Nephron (organoid): ENCODE data around the gene CLIC2.

Experiments used
- H3K27ac Mint-ChIP-seq, 3 experiments: 2 replicates each; pipeline ENCODE4 v1.8.0; 2020; ENCODE audit warnings: mixed read lengths in 3 of 3, mild to moderate bottlenecking in 2 of 3, moderate library complexity in 1 of 3
- H3K27me3 Mint-ChIP-seq: 2 replicates; pipeline ENCODE4 v1.8.0; 2021; ENCODE audit warnings: low read depth, mild to moderate bottlenecking, moderate library complexity, mixed read lengths
- H3K36me3 Mint-ChIP-seq: 2 replicates; pipeline ENCODE4 v1.8.0; 2020; ENCODE audit warnings: low read depth, mixed read lengths
- H3K4me1 Mint-ChIP-seq: 2 replicates; pipeline ENCODE4 v1.8.0; 2020; ENCODE audit warnings: mixed read lengths
- H3K4me3 Mint-ChIP-seq, 3 experiments: 2 replicates each; pipeline ENCODE4 v1.8.0; 2020; ENCODE audit warnings: mild to moderate bottlenecking in 3 of 3, mixed read lengths in 3 of 3, moderate library complexity in 2 of 3
- H3K9me3 Mint-ChIP-seq: 2 replicates; pipeline ENCODE4 v1.8.0; 2020; ENCODE audit warnings: mixed read lengths
- CTCF ChIP-seq, 3 experiments: fragments of 200-600 bp; sonication (generic); IDR thresholded peaks; one replicate each; pipeline ENCODE4 v1.5.0; 2021; ENCODE audit warnings: antibody characterized with exemption in 3 of 3; ENCODE audit not compliant: unreplicated experiment in 3 of 3

The CLIC2 gene

DNA sequence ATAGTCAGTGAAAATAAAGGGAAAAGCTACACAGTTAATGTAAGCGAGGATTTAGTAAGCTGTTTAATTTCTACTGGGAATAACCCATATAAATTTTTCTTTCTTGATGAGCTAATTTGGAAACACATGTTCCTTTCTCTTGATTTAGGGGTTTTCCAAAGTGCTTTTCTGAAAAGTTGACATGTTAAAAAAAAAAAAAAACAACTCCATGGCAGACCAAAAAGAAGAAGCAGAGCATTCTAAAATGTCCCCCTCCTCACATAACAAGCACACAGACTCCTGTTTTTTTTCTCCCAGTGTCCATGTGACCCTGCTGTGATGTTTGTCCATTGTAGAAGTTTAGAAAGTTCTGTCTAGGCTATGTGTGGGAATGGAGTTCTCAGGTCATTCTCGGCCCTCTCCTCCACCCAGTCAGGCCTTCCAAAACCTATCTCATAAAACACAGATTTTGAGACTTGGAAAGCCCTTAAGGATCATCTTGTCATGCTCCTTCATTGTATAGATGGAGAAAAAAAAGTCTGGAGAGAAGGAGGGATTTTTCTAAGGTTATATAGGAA, 792 bp downstream of the CLIC2 start:
- Mint-ChIP-seq H3K4me3 (peak overlapping the region in 1 of 3 experiments; percentile 69), H3K36me3 (no peaks in the 10 kb centered on the region), H3K27me3 (no peaks in the 10 kb centered on the region), H3K27ac (peak overlapping the region in 1 of 3 experiments; percentile 84), H3K9me3 (peaks cover 11% of the 10 kb centered on the region), H3K4me1 (no peaks in the 10 kb centered on the region)
- TF ChIP-seq CTCF (IDR thresholded peaks at IDR 0.05; ENCODE audit: unreplicated experiment in 3 of 3): no peak

GRCh38 chrX:155330992-155331391, 3.4 kb downstream of the CLIC2 start:
- peaks cover 8% of the 10 kb centered on the region for H3K9me3 Mint-ChIP-seq
- H3K4me3 Mint-ChIP-seq: no peak overlapping the region
- H3K36me3 Mint-ChIP-seq: no peaks in the 10 kb centered on the region

GRCh38 chrX:155329293-155329692, 5.1 kb downstream of the CLIC2 start:
- no peak for TF ChIP-seq CTCF (IDR thresholded peaks at IDR 0.05; ENCODE audit: unreplicated experiment in 3 of 3)
- Mint-ChIP-seq H3K4me1 (no peaks in the 10 kb centered on the region), H3K27me3 (no peaks in the 10 kb centered on the region), H3K36me3 (no peaks in the 10 kb centered on the region), H3K9me3 (peaks cover 14% of the 10 kb centered on the region), H3K4me3 (no peak overlapping the region), H3K27ac (no peak overlapping the region)

More at GRCh38 chrX:155330992-155331391, 3.4 kb downstream of the CLIC2 start:
- no peak overlapping the region for H3K27ac Mint-ChIP-seq
- no peaks in the 10 kb centered on the region for H3K4me1 Mint-ChIP-seq
- TF ChIP-seq CTCF (IDR thresholded peaks at IDR 0.05; ENCODE audit: unreplicated experiment in 3 of 3): no peak
- H3K27me3 Mint-ChIP-seq: no peaks in the 10 kb centered on the region

- H3K4me1 Mint-ChIP-seq: no peaks in the 10 kb centered on the region
- H3K4me3 Mint-ChIP-seq: no peak overlapping the region
These were observed 7.8 kb downstream of the CLIC2 start for GRCh38 chrX:155326610-155327009.

DNA sequence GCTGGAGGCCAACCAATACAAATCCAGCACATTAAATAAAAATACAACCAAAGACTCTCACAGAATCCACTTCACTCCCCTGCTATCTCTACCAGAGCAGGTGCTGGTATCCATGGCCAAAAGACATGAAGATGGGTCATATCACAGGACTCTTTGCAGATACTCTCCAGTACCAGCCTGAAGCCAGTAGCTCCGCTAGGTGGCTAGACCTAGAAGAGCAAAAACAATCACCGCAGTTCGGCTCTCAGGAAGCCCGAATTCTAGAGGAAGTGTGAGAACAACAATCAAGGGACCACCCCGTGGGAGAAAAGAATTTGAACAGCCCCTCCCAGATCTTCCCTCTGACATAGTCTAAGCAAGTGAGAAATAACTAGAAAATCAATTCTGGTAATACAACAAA, 20.2 kb downstream of the CLIC2 start:
- Mint-ChIP-seq H3K9me3 (peaks cover 56% of the 10 kb centered on the region), H3K36me3 (peaks cover 4% of the 10 kb centered on the region), H3K4me1 (no peaks in the 10 kb centered on the region), H3K27me3 (no peaks in the 10 kb centered on the region), H3K27ac (no peak overlapping the region), H3K4me3 (no peak overlapping the region)
- no peak for TF ChIP-seq CTCF (IDR thresholded peaks at IDR 0.05; ENCODE audit: unreplicated experiment in 3 of 3)

More at GRCh38 chrX:155326610-155327009, 7.8 kb downstream of the CLIC2 start:
- H3K27ac Mint-ChIP-seq: no peak overlapping the region
- no peaks in the 10 kb centered on the region for H3K27me3 Mint-ChIP-seq
- H3K36me3 Mint-ChIP-seq: no peaks in the 10 kb centered on the region
- TF ChIP-seq CTCF (IDR thresholded peaks at IDR 0.05; ENCODE audit: unreplicated experiment in 3 of 3): no peak
- peaks cover 29% of the 10 kb centered on the region for H3K9me3 Mint-ChIP-seq

DNA sequence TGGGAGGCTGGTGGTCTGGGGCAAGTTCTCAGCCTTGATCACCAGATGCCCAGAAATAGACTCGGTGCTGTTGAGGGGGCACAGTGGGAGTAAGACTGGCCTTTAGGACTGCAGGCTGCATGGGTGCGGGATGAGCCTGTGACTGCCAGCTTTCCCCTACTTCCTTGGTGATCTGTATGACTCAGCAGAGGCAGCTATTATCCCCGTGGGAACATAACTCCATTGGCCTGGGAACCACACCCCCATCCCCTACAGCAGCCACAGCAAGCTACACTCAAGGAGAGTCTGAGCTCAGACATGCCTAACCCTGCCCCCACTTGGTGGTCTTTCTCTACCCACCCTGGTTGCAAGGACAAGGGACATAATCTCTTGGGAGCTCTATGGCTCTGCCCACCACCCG, 20.6 kb downstream of the CLIC2 start:
- Mint-ChIP-seq H3K4me3 (no peak overlapping the region), H3K36me3 (peaks cover 4% of the 10 kb centered on the region), H3K9me3 (peaks cover 56% of the 10 kb centered on the region), H3K27me3 (no peaks in the 10 kb centered on the region), H3K27ac (no peak overlapping the region), H3K4me1 (no peaks in the 10 kb centered on the region)
- TF ChIP-seq CTCF (IDR thresholded peaks at IDR 0.05; ENCODE audit: unreplicated experiment in 3 of 3): no peak
